Gastroesophageal sphincter (tissue), 4 donors: ENCODE results near the gene WDR93. TPM values are rescaled to one million over a fixed set of nuclear protein-coding genes. Genes with fewer than 3 reads are reported as not detected.
A peak's percentile ranks its signal among the peaks of the same experiment; 100 is the strongest.

Experiments
- ATAC-seq: fragments of 150-250 bp; one replicate; pipeline ENCODE4 v1.9.1; 2016; ENCODE audit warnings: mild to moderate bottlenecking, moderate library complexity
- H3K27ac ChIP-seq, 4 donors: fragments of 200-600 bp; sonication (generic) in 3 of 4; 1 replicate in 3 of 4; 2 replicates in 1 of 4; pipeline ENCODE4 v1.5.1; 2016 to 2019
- H3K27me3 ChIP-seq: fragments of 200-600 bp; sonication (generic); one replicate; pipeline ENCODE4 v1.5.1; 2019
- H3K36me3 ChIP-seq, 2 donors: fragments of 200-600 bp; sonication (generic); one replicate each; pipeline ENCODE4 v1.5.1; 2019; ENCODE audit warnings: control low read depth in 1 of 2
- H3K4me1 ChIP-seq, 3 donors: fragments of 200-600 bp; sonication (generic); 1 replicate in 2 of 3; 2 replicates in 1 of 3; pipeline ENCODE4 v1.5.1; 2016 to 2019; ENCODE audit warnings: control low read depth in 2 of 3
- H3K4me3 ChIP-seq, 2 donors: fragments of 200-600 bp; sonication (generic); one replicate each; pipeline ENCODE4 v1.5.1; 2019; ENCODE audit warnings: mild to moderate bottlenecking in 1 of 2, moderate library complexity in 1 of 2
- H3K9me3 ChIP-seq, 3 donors: fragments of 200-600 bp; sonication (generic); one replicate each; pipeline ENCODE4 v1.5.1; 2017 to 2019; ENCODE audit warnings: control low read depth in 2 of 3
- CTCF ChIP-seq, 4 experiments: fragments of 200-600 bp in 2 of 4; fragments of 450-650 bp in 2 of 4; sonication (generic) in 1 of 4; IDR thresholded peaks; one replicate each; pipeline ENCODE4 v1.5.1; 2017 to 2019; ENCODE audit warnings: antibody characterized with exemption in 4 of 4, mild to moderate bottlenecking in 2 of 4, moderate library complexity in 2 of 4
- EP300 ChIP-seq: sonication (generic); formaldehyde crosslinking; IDR thresholded peaks from one replicate; pipeline ENCODE4 v1.6.1; 2017; ENCODE audit warnings: antibody characterized with exemption, mild to moderate bottlenecking
- POLR2A ChIP-seq, 2 donors: fragments of 450-650 bp; IDR thresholded peaks; one replicate each; pipeline ENCODE4 v1.6.1; 2017; ENCODE audit warnings: antibody characterized with exemption in 2 of 2, mild to moderate bottlenecking in 2 of 2, moderate library complexity in 1 of 2
- POLR2AphosphoS5 ChIP-seq: sonication (generic); formaldehyde crosslinking; IDR thresholded peaks from one replicate; pipeline ENCODE4 v1.6.1; 2017; ENCODE audit warnings: antibody characterized with exemption
- WGBS, 2 donors: methylation state at CpG; one replicate each; pipeline ENCODE4 v1.1.5; 2018; ENCODE audit warnings: low coverage in 1 of 2; 5-methylcytosine and 5-hydroxymethylcytosine counted together
- total RNA-seq, 4 donors: library from RNA; depleted of rRNA; stranded (reverse); fragments of >200 nt; gene quantifications; one replicate each; pipeline ENCODE4 v1.1.0, GENCODE V29; 2016

WDR93 gene
- total RNA-seq, 4 donors from 2014 or later, result 0.15 TPM; not detected in 3

DNA sequence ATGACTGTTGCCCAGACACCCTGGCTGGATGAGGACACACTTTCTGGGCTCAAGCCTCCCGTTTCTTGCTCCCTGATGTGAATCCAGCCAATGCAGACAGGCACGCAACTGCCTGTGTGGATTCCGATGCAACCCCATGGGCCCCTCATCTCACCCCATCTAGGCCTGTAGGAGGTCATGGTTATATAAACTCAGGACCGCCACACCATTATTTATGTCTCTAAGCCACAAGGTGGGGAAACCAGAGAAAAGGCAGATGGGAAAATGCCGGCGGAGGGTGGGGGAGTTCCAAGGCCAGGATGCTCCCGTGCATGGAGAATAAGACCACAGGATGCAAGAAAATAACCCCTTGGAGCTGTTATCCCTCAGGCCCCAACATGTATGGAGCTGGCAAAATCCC lies 58.4 kb downstream of the WDR93 start:
- ATAC-seq, result no peak
- Histone ChIP-seq H3K4me3 (no peak overlapping the region), H3K36me3 (no peaks in the 10 kb centered on the region), H3K27me3 (peaks cover 8% of the 10 kb centered on the region), H3K27ac (no peak overlapping the region), H3K4me1 (peaks cover 0 to 21% (median 6%) of the 10 kb centered on the region in 3 donors), H3K9me3 (no peaks in the 10 kb centered on the region)
- WGBS, 2 donors, result 74% methylated on average over 5 of the region's 7 CpGs; no CpG with 5 or more reads in 1 of the 2 donors
- no peak for TF ChIP-seq POLR2A (IDR thresholded peaks at IDR 0.05)

DNA sequence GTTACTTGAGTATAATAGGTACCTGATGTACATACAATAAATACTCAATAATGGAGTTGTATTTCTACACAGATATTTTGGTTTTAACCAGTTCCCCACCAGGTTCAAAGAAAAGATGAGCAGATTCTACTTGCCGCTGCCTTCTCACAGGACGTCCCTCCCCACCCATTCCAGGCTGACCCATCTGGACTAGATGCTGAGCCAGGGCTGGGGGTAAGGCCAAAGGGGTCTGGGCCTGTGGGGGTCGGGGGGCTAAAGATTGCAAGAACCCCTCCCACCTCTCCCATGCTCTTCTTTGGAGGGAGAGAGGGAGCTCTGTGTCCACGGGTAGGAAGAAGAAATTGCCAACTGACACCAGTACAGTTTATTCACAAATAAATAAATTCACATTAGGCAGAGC lies 58.9 kb downstream of the WDR93 start:
- Histone ChIP-seq H3K27me3 (peaks cover 8% of the 10 kb centered on the region), H3K36me3 (no peaks in the 10 kb centered on the region), H3K9me3 (no peaks in the 10 kb centered on the region), H3K4me1 (peaks cover 0 to 21% (median 6%) of the 10 kb centered on the region in 3 donors), H3K4me3 (peak overlapping the region in 1 of 2 donors; percentile 83), H3K27ac (no peak overlapping the region)
- ATAC-seq, result no peak
- TF ChIP-seq POLR2AphosphoS5 (no peak), POLR2A (IDR thresholded peaks at IDR 0.05) (no peak), EP300 (no peak), CTCF (IDR thresholded peaks at IDR 0.05) (no peak)
- WGBS, 2 donors, result 40 to 100% methylated on average over 1 of the region's 4 CpGs

- peak overlapping the region; percentile 60 to 83 for H3K4me3 ChIP-seq
- whole genome bisulfite sequencing, 2 donors, result no CpG with 5 or more reads among the region's 41 CpGs
- peak; percentile 16 for ATAC-seq
- peak overlapping the region in 3 of 4 donors; percentile 74 to 82 (median 75) for H3K27ac ChIP-seq
- H3K9me3 ChIP-seq, result no peaks in the 10 kb centered on the region
- TF ChIP-seq CTCF (IDR thresholded peaks at IDR 0.05) (no peak), POLR2AphosphoS5 (no peak), EP300 (no peak), POLR2A (IDR thresholded peaks at IDR 0.05) (no peak)
- no peaks in the 10 kb centered on the region for H3K36me3 ChIP-seq
- H3K4me1 ChIP-seq, result peaks cover 0 to 21% (median 6%) of the 10 kb centered on the region in 3 donors
- peaks cover 3% of the 10 kb centered on the region for H3K27me3 ChIP-seq
Observed at GRCh38 chr15:89749951-89750559, 59.4 kb downstream of the WDR93 start.

DNA sequence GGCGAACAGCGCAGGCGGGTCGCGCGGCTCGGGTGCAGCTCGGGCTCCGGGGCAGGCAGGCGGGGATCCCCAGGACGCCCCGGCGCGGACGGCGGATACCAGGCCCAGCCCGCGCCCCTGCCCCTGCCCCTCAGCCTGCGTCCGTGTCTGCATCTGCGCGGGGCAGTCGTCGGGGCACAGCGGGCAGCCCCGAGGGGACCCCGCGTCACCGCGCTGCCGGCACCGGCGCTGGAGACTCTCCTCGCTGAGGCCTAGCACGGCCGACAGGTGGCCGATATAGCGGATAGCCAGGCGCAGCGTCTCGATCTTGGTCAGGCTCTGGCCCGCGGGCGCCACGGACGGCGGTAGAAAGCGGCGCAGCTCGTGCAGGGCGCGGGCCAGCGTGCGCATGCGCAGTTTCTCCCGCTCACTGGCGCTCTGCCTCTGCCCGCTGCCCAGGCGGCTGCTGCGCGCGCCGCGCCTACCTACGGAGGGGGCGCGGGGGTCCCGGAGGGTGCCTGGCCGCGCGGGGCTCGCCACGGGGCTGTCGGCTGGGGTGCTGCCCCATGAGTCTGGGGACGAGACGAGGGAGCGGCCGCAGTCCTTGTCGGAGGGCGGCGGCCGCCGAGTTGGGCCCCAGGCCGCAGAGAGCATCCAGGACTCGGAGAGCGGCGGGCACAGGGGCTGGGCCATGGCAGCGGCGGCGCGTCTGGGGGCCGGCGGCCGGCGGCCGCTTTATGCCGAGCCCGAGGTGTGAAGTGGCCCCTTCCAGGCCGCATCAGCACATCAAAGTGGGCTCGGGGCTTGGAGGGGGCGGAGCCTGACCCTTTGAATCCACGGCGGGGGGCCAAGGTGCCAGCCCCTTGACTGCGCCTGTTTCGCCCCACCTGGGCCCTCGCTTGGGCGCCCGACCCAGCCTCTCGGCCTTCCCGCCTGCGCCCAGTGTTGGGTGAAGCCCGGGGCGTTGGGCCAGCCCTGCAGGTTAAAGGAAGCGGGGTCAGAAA lies 60.2 kb downstream of the WDR93 start, which contains the start of gene MESP1:
Gene MESP1 (minus strand): TSS at position 690 of the 983 bp plus-strand sequence. CDS start 18 bp downstream, at position 672.
- WGBS, 2 donors, result 28% methylated on average over 3 of the region's 114 CpGs; no CpG with 5 or more reads in 1 of the 2 donors
- peak; percentile 97 for ATAC-seq

More for the DNA sequence above, 60.2 kb downstream of the WDR93 start, which contains the start of gene MESP1:
- peak within 1 kb of the TSS in 3 of 4 donors; percentile 74 to 82 (median 75) for H3K27ac ChIP-seq
- H3K27me3 ChIP-seq, result no peaks in the 10 kb centered on the region
- no peaks in the 10 kb centered on the region for H3K36me3 ChIP-seq
- TF ChIP-seq CTCF (IDR thresholded peaks at IDR 0.05) (peak in 3 of 4 experiments; percentile 83 to 96 (median 95)), EP300 (no peak), POLR2A (IDR thresholded peaks at IDR 0.05) (peak; percentile 51 to 53), POLR2AphosphoS5 (peak; percentile 63)
- H3K9me3 ChIP-seq, result no peaks in the 10 kb centered on the region
- H3K4me1 ChIP-seq, result peaks cover 0 to 21% (median 6%) of the 10 kb centered on the region in 3 donors
- H3K4me3 ChIP-seq, result peak within 1 kb of the TSS; percentile 60 to 83
